HepG2 (cell line): ENCODE data around the gene ANO1. TPM values are rescaled to one million over a fixed set of nuclear protein-coding genes. Genes with fewer than 3 reads are reported as not detected.

ENCODE experiments used
- ATAC-seq: fragments of 200-7000 bp; cut with Tn5 transposase; 3 replicates; pipeline ENCODE4 v1.9.1; 2020; ENCODE audit warnings: mild to moderate bottlenecking, moderate library complexity
- BruUV-seq: library from RNA; stranded (reverse); fragments of 400-500 nt; replicated peaks from 2 replicates; lab custom pipeline; 2021; lab: Mats Ljungman, UMichigan
- CTCF ChIA-PET: fragments of 300-600 bp; formaldehyde crosslinking; extraction: SDS; loops from one replicate; lab custom pipeline; 2021; ENCODE audit warnings: low total read pairs, inconsistent platforms, low intra/inter-chr PET ratio; lab: Yijun Ruan, JAX
- POLR2A ChIA-PET: fragments of 350-600 bp; sonication (Branson Sonifier 250); formaldehyde crosslinking; loops from one replicate; lab custom pipeline; 2020; ENCODE audit warnings: antibody characterized with exemption, inconsistent platforms; lab: Yijun Ruan, JAX
- DNase-seq: peaks from one replicate; pipeline ENCODE4 v3.0.0-alpha.2; 2015; ENCODE audit warnings: low spot score
- FAIRE-seq: peaks from 3 replicates; lab custom pipeline; 2011; peaks lifted over from hg19 to GRCh38; lab: Jason Lieb, UNC
- H2AFZ ChIP-seq: one replicate; pipeline ENCODE4 v1.6.1; 2011; ENCODE audit warnings: low read length, inconsistent platforms
- H3K27ac ChIP-seq: fragments of 300-600 bp; 3 replicates; pipeline ENCODE4 v1.8.0; 2011; ENCODE audit warnings: mixed run types, mild to moderate bottlenecking, mixed read lengths, low read length, inconsistent platforms; ENCODE audit not compliant: insufficient read depth; ENCODE audit errors: extremely low read length
- H3K27me3 ChIP-seq, 2 experiments: fragments of 200-600 bp in 1 of 2; 2 replicates in 1 of 2; 3 replicates in 1 of 2; pipeline versions ENCODE4 v1.6.0 to v1.8.0; 2011; ENCODE audit warnings: low read length in 2 of 2, mild to moderate bottlenecking in 2 of 2, moderate library complexity in 2 of 2, inconsistent platforms in 1 of 2; ENCODE audit not compliant: insufficient read depth in 2 of 2, control insufficient read depth in 1 of 2
- H3K36me3 ChIP-seq, 2 experiments: fragments of 200-600 bp in 1 of 2; replicated peaks in 1 of 2; 2 replicates in 1 of 2; 3 replicates in 1 of 2; pipeline versions ENCODE4 v1.5.1 to v1.8.0; 2011; ENCODE audit warnings: low read length in 2 of 2, inconsistent platforms in 1 of 2; ENCODE audit not compliant: insufficient read depth in 2 of 2, control insufficient read depth in 1 of 2
- H3K4me1 ChIP-seq: 2 replicates; pipeline ENCODE4 v1.5.1; 2012; ENCODE audit warnings: low read length, inconsistent platforms; ENCODE audit not compliant: insufficient read depth
- H3K4me2 ChIP-seq: 2 replicates; pipeline ENCODE4 v1.6.0; 2011; ENCODE audit warnings: low read depth, low read length, inconsistent platforms
- H3K4me3 ChIP-seq, 3 experiments: fragments of 200-600 bp in 1 of 3; sonication (generic), shearing (Covaris generic) in 1 of 3; replicated peaks in 1 of 3; 2 replicates each; pipeline ENCODE4 v1.5.1; 2011 to 2016; ENCODE audit warnings: low read length in 3 of 3, inconsistent platforms in 2 of 3, low read depth in 2 of 3, mild to moderate bottlenecking in 2 of 3, control low read depth in 1 of 3, mixed read lengths in 1 of 3; ENCODE audit not compliant: insufficient read depth in 1 of 3
- H3K79me2 ChIP-seq: one replicate; pipeline ENCODE4 v1.6.1; 2011; ENCODE audit warnings: low read length, inconsistent platforms; ENCODE audit not compliant: insufficient read depth
- H3K9ac ChIP-seq: 2 replicates; pipeline ENCODE4 v1.6.0; 2011; ENCODE audit warnings: mild to moderate bottlenecking, low read depth, low read length, inconsistent platforms; ENCODE audit not compliant: insufficient read depth
- H3K9me3 ChIP-seq: 2 replicates; pipeline ENCODE4 v1.5.1; 2012; ENCODE audit warnings: mild to moderate bottlenecking, low read length
- H4K20me1 ChIP-seq: 2 replicates; pipeline ENCODE4 v1.6.0; 2011; ENCODE audit warnings: inconsistent platforms, mild to moderate bottlenecking, low read length, moderate library complexity; ENCODE audit not compliant: insufficient read depth
- ATAD3A ChIP-seq: sonication (generic); formaldehyde crosslinking; IDR thresholded peaks from 2 replicates; pipeline ENCODE4 v1.4.0; 2020; ENCODE audit warnings: missing genetic modification reagents
- FOXA1 ChIP-seq, 2 experiments: fragments of 450-650 bp in 1 of 2; sonication (generic) in 1 of 2; formaldehyde crosslinking in 1 of 2; IDR thresholded peaks; 2 replicates each; pipeline versions ENCODE4 v1.4.0 to v1.6.1; 2016 to 2020; ENCODE audit warnings: missing genetic modification reagents in 1 of 2
- FOXC1 ChIP-seq: sonication (generic); formaldehyde crosslinking; IDR thresholded peaks from 2 replicates; pipeline ENCODE4 v1.8.0; 2022; ENCODE audit warnings: mild to moderate bottlenecking, missing genetic modification reagents, borderline replicate concordance
- HNRNPL ChIP-seq: fragments of 200-400 bp; formaldehyde crosslinking; IDR thresholded peaks from 2 replicates; pipeline ENCODE4 v1.6.1; 2017; ENCODE audit warnings: mild to moderate bottlenecking, low read depth, low read length
- HOMEZ ChIP-seq: IDR thresholded peaks from 2 replicates; pipeline ENCODE4 v1.6.1; 2016; ENCODE audit warnings: low read depth
- RNF219 ChIP-seq: sonication (generic); formaldehyde crosslinking; IDR thresholded peaks from 2 replicates; pipeline ENCODE4 v1.5.0; 2020; ENCODE audit warnings: mild to moderate bottlenecking, missing genetic modification reagents
- TEAD2 ChIP-seq: sonication (generic); formaldehyde crosslinking; IDR thresholded peaks from 2 replicates; pipeline ENCODE4 v1.9.0; 2021; ENCODE audit warnings: missing genetic modification reagents
- ZBTB21 ChIP-seq: sonication (generic); formaldehyde crosslinking; IDR thresholded peaks from 2 replicates; pipeline ENCODE4 v1.4.0; 2020; ENCODE audit warnings: missing genetic modification reagents
- ZBTB46 ChIP-seq: sonication (generic); formaldehyde crosslinking; IDR thresholded peaks from 2 replicates; pipeline ENCODE4 v1.4.0; 2020; ENCODE audit warnings: mild to moderate bottlenecking, missing genetic modification reagents, borderline replicate concordance
- ZNF331 ChIP-seq: sonication (generic); formaldehyde crosslinking; IDR thresholded peaks from 2 replicates; pipeline ENCODE4 v1.4.0; 2020; ENCODE audit warnings: missing genetic modification reagents
- ZNF343 ChIP-seq: sonication (generic); formaldehyde crosslinking; IDR thresholded peaks from 2 replicates; pipeline ENCODE4 v1.4.0; 2020; ENCODE audit warnings: mild to moderate bottlenecking, missing genetic modification reagents
- ZNF383 ChIP-seq: sonication (generic); formaldehyde crosslinking; IDR thresholded peaks from 2 replicates; pipeline ENCODE4 v1.4.0; 2020; ENCODE audit warnings: missing genetic modification reagents, mild to moderate bottlenecking, borderline replicate concordance
- ZNF850 ChIP-seq: sonication (generic); formaldehyde crosslinking; conservative IDR thresholded peaks from 2 replicates; pipeline ENCODE4 v1.9.0; 2021; ENCODE audit warnings: mild to moderate bottlenecking, missing genetic modification reagents
- WGBS: methylation state at CpG from one replicate; pipeline ENCODE4 v1.1.6; 2017; ENCODE audit warnings: low lambda C conversion rate; 5-methylcytosine and 5-hydroxymethylcytosine counted together
- in situ Hi-C: cut with HindIII; loops from 2 replicates; pipeline ENCODE4 v1.10.0; 2017; ENCODE audit warnings: low pct_unique_long_range_greater_than_20kb; ENCODE audit not compliant: extremely low pct_ligation_motif_present
- intact Hi-C: fragments of 100-400 bp; cut with micrococcal nuclease; formaldehyde crosslinking; loops from one replicate; pipeline ENCODE4 v1.10.0; 2022; ENCODE audit not compliant: unreplicated experiment
- polyA plus RNA-seq, 8 experiments: library from polyadenylated mRNA; depleted of rRNA in 3 of 8; stranded (reverse) in 7 of 8; unstranded in 1 of 8; fragments of >200 nt; fragmentation: Illumina TruSeq in 4 of 8; extraction: Trizol in 4 of 8; gene quantifications; 2 replicates each; pipeline versions ENCODE4 v1.2.1 to v1.2.3, GENCODE V29; 2011 to 2016; ENCODE audit warnings: low read depth in 4 of 8, missing spikeins in 1 of 8, mixed read lengths in 1 of 8; ENCODE audit not compliant: insufficient read depth in 1 of 8
- total RNA-seq, 5 experiments: library from RNA; depleted of rRNA; stranded (reverse); fragments of >200 nt; fragmentation: Illumina TruSeq; extraction: Trizol; gene quantifications; 2 replicates each; pipeline ENCODE4 v1.2.3, GENCODE V29; 2016; ENCODE audit warnings: low read depth in 1 of 5

The ANO1 gene
- total and polyA plus RNA-seq, 2 of the 13 experiments (the other 11 are each of a cell fraction or from before 2014, with no cell fraction given): not detected

- no peaks in the 10 kb centered on the region for H4K20me1 ChIP-seq
- no TSS peak for BruUV-seq
These were observed 882 bp downstream of the ANO1 start for GRCh38 chr11:70078781-70079616.

GRCh38 chr11:70079691-70080090, 1.6 kb downstream of the ANO1 start:
- BruUV-seq: no TSS peak
- in situ Hi-C loops (loop anchor here (5.0 kb wide), 1 partner anchor 137 kb away; no protein-coding TSS in a partner anchor), intact Hi-C loops (no loop called here)
- Histone ChIP-seq H3K4me1 (no peaks in the 10 kb centered on the region), H3K27me3 (peaks cover 2 to 55% of the 10 kb centered on the region in 2 experiments; a peak in 3 of 5 replicates), H2AFZ (no peak overlapping the region), H3K4me2 (no peak overlapping the region), H3K4me3 (no peak overlapping the region), H3K9ac (no peak overlapping the region), H3K9me3 (no peaks in the 10 kb centered on the region), H3K79me2 (no peaks in the 10 kb centered on the region), H4K20me1 (no peaks in the 10 kb centered on the region), H3K36me3 (no peaks in the 10 kb centered on the region), H3K27ac (no peak overlapping the region)
- DNase-seq (no peak), ATAC-seq (no peak), FAIRE-seq (no peak)
- CTCF ChIA-PET: no interaction called here
- POLR2A ChIA-PET: no interaction called here
- WGBS: 80% methylated on average over 1 of the region's 5 CpGs
- TF ChIP-seq ZNF343 (no peak), ZBTB46 (CRISPR knock-in tag) (no peak), ZNF850 (CRISPR knock-in tag) (no peak), ZNF331 (CRISPR knock-in tag) (no peak), FOXC1 (CRISPR knock-in tag) (no peak), TEAD2 (CRISPR knock-in tag) (no peak), HOMEZ (no peak), FOXA1 (IDR thresholded peaks at IDR 0.05) (no peak), FOXA1 (CRISPR knock-in tag; IDR thresholded peaks at IDR 0.05) (no peak), ZBTB21 (CRISPR knock-in tag) (no peak), RNF219 (no peak), ATAD3A (CRISPR knock-in tag) (no peak)

More at GRCh38 chr11:70078781-70079616, 882 bp downstream of the ANO1 start:
- in situ Hi-C loops: no loop called here
- no peaks in the 10 kb centered on the region for H3K36me3 ChIP-seq
- H3K9me3 ChIP-seq: no peaks in the 10 kb centered on the region
- DNase-seq: no peak
- H3K4me1 ChIP-seq: no peaks in the 10 kb centered on the region
- no peak for FAIRE-seq
- TF ChIP-seq ZNF383 (CRISPR knock-in tag) (no peak), HNRNPL (0 out of 2 replicates have a peak, but pooled peaks have one; percentile 30)
- no peak for ATAC-seq
- H3K79me2 ChIP-seq: no peaks in the 10 kb centered on the region
- ChIA-PET CTCF (no interaction called here), POLR2A (no interaction called here)
- H3K27ac ChIP-seq: no peak overlapping the region
- H3K9ac ChIP-seq: no peak overlapping the region
- intact Hi-C loops: no loop called here
- no peak overlapping the region for H2AFZ ChIP-seq
- WGBS: 60% methylated on average over 7 of the region's 50 CpGs
- H3K27me3 ChIP-seq: peaks cover 4 to 55% of the 10 kb centered on the region in 2 experiments; a peak in 4 of 5 replicates
- H3K4me3 ChIP-seq: no peak overlapping the region
- no peak overlapping the region for H3K4me2 ChIP-seq
